GM19023 (cell line): ENCODE results near the gene TRIM37.

Experiments
- ATAC-seq: cut with Tn5 transposase; IDR thresholded peaks from one replicate; pipeline ENCODE4 v1.9.1; 2021; ENCODE audit warnings: mild to moderate bottlenecking, moderate library complexity; ENCODE audit not compliant: unreplicated experiment

TRIM37 gene

GRCh38 chr17:58947824-58948223, 158.9 kb downstream of the TRIM37 start:
- no peak for ATAC-seq

GRCh38 chr17:58947411-58947810, 159.3 kb downstream of the TRIM37 start:
- no peak for ATAC-seq

GRCh38 chr17:58944166-58944565, 162.5 kb downstream of the TRIM37 start:
- ATAC-seq = no peak

GRCh38 chr17:58936295-58936694, 170.4 kb downstream of the TRIM37 start:
- ATAC-seq = no peak

GRCh38 chr17:58932956-58933355, 173.7 kb downstream of the TRIM37 start:
- ATAC-seq = no peak
